GM23248 (cell line): ENCODE data around the gene TCEAL9. TPM values are rescaled to one million over a fixed set of nuclear protein-coding genes. Genes with fewer than 3 reads are reported as not detected.
A peak's percentile ranks its signal among the peaks of the same experiment; 100 is the strongest.

Source experiments
- DNase-seq: peaks from one replicate; pipeline ENCODE4 v3.0.0-alpha.2; 2015
- H2AFZ ChIP-seq: fragments of 200-600 bp; sonication (generic); 2 replicates; pipeline ENCODE4 v1.6.1; 2016; ENCODE audit warnings: antibody characterized with exemption
- H3F3A ChIP-seq: fragments of 200-600 bp; sonication (generic); 2 replicates; pipeline ENCODE4 v1.6.1; 2016; ENCODE audit warnings: mild to moderate bottlenecking, antibody characterized with exemption, mixed run types; ENCODE audit not compliant: insufficient read depth
- H3K27ac ChIP-seq: fragments of 200-600 bp; sonication (generic); 2 replicates; pipeline ENCODE4 v1.5.1; 2016; ENCODE audit warnings: mild to moderate bottlenecking
- H3K27me3 ChIP-seq: fragments of 200-600 bp; sonication (generic); replicated peaks from 2 replicates; pipeline ENCODE4 v1.6.1; 2016; ENCODE audit warnings: mild to moderate bottlenecking; ENCODE audit not compliant: insufficient read depth
- H3K36me3 ChIP-seq: fragments of 200-600 bp; sonication (generic); 2 replicates; pipeline ENCODE4 v1.6.1; 2016; ENCODE audit warnings: low read depth, mild to moderate bottlenecking
- H3K4me1 ChIP-seq: fragments of 200-600 bp; sonication (generic); 2 replicates; pipeline ENCODE4 v1.6.1; 2016; ENCODE audit warnings: mild to moderate bottlenecking; ENCODE audit not compliant: insufficient read depth
- H3K4me2 ChIP-seq: fragments of 200-600 bp; sonication (generic); one replicate; pipeline ENCODE4 v1.6.1; 2016; ENCODE audit warnings: mild to moderate bottlenecking; ENCODE audit not compliant: unreplicated experiment
- H3K4me3 ChIP-seq: fragments of 200-600 bp; sonication (generic); 2 replicates; pipeline ENCODE4 v1.5.1; 2016; ENCODE audit warnings: mild to moderate bottlenecking
- H3K79me2 ChIP-seq: fragments of 200-600 bp; sonication (generic); 2 replicates; pipeline ENCODE4 v1.6.1; 2016; ENCODE audit warnings: mild to moderate bottlenecking; ENCODE audit not compliant: insufficient read depth
- H3K9ac ChIP-seq: fragments of 200-600 bp; sonication (generic); 2 replicates; pipeline ENCODE4 v1.6.1; 2016; ENCODE audit warnings: mild to moderate bottlenecking
- H3K9me2 ChIP-seq: fragments of 200-600 bp; sonication (generic); 2 replicates; pipeline ENCODE4 v1.6.1; 2016; ENCODE audit warnings: mixed run types, mild to moderate bottlenecking, moderate library complexity; ENCODE audit not compliant: insufficient read depth
- H3K9me3 ChIP-seq: fragments of 200-600 bp; sonication (generic); one replicate; pipeline ENCODE4 v1.6.1; 2017; ENCODE audit warnings: low read depth
- H4K20me1 ChIP-seq: fragments of 200-600 bp; sonication (generic); 2 replicates; pipeline ENCODE4 v1.6.0; 2016; ENCODE audit not compliant: insufficient read depth
- EZH2 ChIP-seq: fragments of 200-600 bp; sonication (generic); IDR thresholded peaks from 2 replicates; pipeline ENCODE4 v1.6.1; 2018; ENCODE audit warnings: antibody characterized with exemption, mild to moderate bottlenecking; ENCODE audit not compliant: insufficient read depth, poor library complexity, severe bottlenecking
- EZH2phosphoT487 ChIP-seq: fragments of 200-600 bp; sonication (generic); IDR thresholded peaks from 2 replicates; pipeline ENCODE4 v1.6.1; 2018; ENCODE audit warnings: antibody characterized with exemption, moderate library complexity, mild to moderate bottlenecking, low read depth; ENCODE audit not compliant: insufficient read depth
- WGBS, 2 experiments: methylation state at CpG; one replicate each; pipeline ENCODE4 v1.1.6; 2015 to 2017; ENCODE audit warnings: low lambda C conversion rate in 2 of 2, low coverage in 1 of 2; ENCODE audit errors: missing lambda C conversion rate in 2 of 2; 5-methylcytosine and 5-hydroxymethylcytosine counted together
- in situ Hi-C: fragments of 300-500 bp; cut with MboI; formaldehyde crosslinking; loops from 2 replicates; pipeline ENCODE4 v1.15.0; 2020
- polyA plus RNA-seq: library from polyadenylated mRNA; unstranded; fragments of >200 nt; fragmentation: Nextera tagmentation; extraction: Ambion mirVana; gene quantifications from 2 replicates; pipeline ENCODE4 v1.2.1, GENCODE V29; 2016
- total RNA-seq: library from RNA; depleted of rRNA; stranded (reverse); fragments of >200 nt; shearing (Covaris generic); gene quantifications from 2 replicates; pipeline ENCODE4 v1.2.3, GENCODE V29; 2014; rRNA removed

TCEAL9 gene, protein sequence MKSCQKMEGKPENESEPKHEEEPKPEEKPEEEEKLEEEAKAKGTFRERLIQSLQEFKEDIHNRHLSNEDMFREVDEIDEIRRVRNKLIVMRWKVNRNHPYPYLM
- total RNA-seq = 86.4 and 107 TPM in 2 replicates
- polyA plus RNA-seq = 188 and 192 TPM in 2 replicates

DNA sequence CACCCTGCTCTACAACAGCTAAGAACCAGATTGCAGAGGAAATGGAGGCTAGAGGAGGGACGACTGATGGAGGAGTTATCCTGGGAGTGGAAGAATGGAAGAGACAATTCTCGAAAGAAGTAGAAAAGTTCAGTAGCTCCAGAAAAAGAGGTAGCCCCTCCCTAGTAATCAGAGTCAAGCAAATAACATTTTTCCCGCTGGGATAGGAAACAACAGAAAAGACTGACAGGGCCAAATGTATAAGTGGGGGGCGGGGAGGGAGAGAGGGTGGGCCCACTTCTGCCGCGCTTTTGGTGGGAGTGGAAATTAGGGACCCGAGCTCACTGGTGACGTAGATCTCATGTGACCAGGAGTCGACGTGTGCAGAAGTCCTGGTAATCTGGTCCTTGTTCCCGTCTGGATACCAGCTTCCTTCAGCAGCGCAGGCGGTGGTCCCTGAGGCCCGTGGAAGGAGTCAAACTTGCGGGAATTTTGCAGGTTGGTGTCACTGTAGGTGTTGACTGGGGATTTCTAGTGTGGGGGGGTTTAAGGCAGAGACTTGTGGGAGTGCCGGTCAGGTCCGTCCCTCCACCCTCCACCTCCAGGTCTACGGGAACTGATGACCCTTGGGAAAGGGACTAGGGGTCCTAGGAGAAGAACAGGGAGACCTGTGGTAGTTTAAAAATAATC lies at the start of gene TCEAL9:
Gene TCEAL9 (plus strand): TSS at position 377 of the 669 bp plus-strand sequence. CDS start 1,179 bp downstream, outside the sequence.
- peak within 1 kb of the TSS; percentile 92 for H3K27ac ChIP-seq
- 0 to 2% methylated on average over 13 to 18 of the region's 18 CpGs for WGBS, 2 experiments
- DNase-seq = peak; percentile 84
- H4K20me1 ChIP-seq = no peaks in the 10 kb centered on the region
- H2AFZ ChIP-seq = peak within 1 kb of the TSS; percentile 100
- in situ Hi-C loops = no loop called here
- H3K36me3 ChIP-seq = peaks cover 7% of the 10 kb centered on the region
- H3K4me1 ChIP-seq = peaks cover 11% of the 10 kb centered on the region; the same call in 1 of the 2 replicates
- no peaks in the 10 kb centered on the region for H3K9me3 ChIP-seq
- H3K4me2 ChIP-seq = peak within 1 kb of the TSS; percentile 85
- no peaks in the 10 kb centered on the region for H3K9me2 ChIP-seq
- no peak for TF ChIP-seq EZH2
- no peak for TF ChIP-seq EZH2phosphoT487
- H3F3A ChIP-seq = peaks cover 4% of the 10 kb centered on the region; the same call in 1 of the 2 replicates
- peaks cover 31% of the 10 kb centered on the region for H3K79me2 ChIP-seq
- H3K27me3 ChIP-seq = no peaks in the 10 kb centered on the region
- H3K4me3 ChIP-seq = peak within 1 kb of the TSS; percentile 89
- H3K9ac ChIP-seq = peak within 1 kb of the TSS; percentile 99

DNA sequence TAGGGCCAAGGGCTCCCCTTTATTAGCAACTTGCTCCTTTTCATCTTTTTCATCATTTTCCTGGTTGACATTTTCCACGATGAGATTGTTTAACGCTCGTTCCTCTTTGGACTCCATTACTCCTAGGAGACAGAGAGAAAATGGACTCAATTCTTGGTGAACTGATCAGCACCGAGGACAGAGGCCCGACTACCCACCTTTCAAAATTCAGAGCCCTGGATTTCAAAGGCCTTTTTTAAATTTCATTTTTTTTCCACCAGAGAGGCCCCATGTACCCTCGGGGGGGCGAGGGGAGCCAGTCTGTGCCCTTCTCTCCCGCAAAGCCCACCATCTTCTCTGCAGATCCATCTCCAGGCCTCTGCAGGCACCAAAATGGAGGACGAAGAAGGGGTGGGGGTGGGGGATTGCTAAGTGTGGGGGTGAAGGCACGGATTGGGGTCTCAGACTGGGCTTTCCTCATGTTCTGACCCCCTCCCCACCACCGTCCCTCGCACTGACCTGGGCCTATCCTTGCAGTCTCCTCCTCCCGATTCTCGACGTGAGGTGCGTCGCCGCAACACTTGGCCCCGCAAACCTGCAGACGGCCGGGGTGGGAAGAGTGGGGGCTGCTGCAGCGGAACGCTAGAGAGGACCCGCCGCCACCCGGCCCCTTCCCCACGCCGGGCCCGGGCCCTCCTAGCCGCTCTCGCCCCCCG lies 46.3 kb upstream of the TCEAL9 start:
- H3K4me2 ChIP-seq = peak overlapping the region; percentile 61
- no peaks in the 10 kb centered on the region for H4K20me1 ChIP-seq
- TF ChIP-seq EZH2 (no peak), EZH2phosphoT487 (no peak)

DNA sequence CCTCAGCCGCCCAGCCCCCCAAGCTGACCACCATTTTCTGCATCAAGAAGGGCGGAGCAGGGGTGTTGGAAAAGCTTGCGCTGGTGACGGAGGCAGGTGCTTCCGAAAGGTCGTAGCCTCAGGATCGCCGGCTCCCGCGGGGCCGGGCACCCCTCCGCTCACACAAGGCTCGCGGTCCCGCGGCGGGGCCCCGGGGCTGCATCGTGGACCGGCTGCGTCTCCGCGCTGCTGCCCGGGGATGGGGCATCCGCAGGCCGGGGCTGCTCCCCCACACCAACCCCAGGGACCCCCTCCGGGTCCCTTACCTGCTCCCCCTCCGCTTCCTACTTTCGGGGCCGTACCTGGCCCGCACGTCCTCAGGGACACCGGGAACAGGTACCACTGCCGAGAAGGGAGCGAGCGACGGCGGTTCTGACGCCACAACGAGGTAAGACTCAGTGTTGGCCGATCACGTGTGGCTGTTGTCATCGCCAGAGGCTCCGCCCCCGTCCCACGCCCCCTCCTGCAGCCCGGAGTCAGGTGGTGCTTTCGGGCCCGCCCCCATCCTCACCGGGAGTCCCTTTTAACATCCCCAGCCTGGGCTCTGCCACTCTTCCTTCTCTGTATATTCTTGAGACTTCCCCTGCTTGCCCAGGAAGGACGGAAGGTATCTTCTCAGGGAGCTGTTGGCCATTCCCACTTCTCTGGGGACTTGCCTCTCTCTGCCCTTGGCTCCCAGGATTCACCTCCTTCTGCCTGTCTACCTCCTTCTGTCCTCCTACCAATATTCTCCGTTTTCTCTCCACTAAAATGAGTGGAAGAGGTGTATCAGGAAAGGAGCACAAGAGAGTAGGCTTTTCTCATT lies 45.5 kb upstream of the TCEAL9 start, which contains the start of gene BEX2:
Gene BEX2 (minus strand): TSS at position 436 of the 844 bp plus-strand sequence. CDS start 1,014 bp downstream, outside the sequence.
- Histone ChIP-seq H3K4me1 (no peaks in the 10 kb centered on the region), H3F3A (no peaks in the 10 kb centered on the region), H3K4me2 (peak within 1 kb of the TSS; percentile 61), H3K36me3 (no peaks in the 10 kb centered on the region), H4K20me1 (no peaks in the 10 kb centered on the region), H3K9me2 (no peaks in the 10 kb centered on the region), H3K79me2 (no peaks in the 10 kb centered on the region), H3K9ac (no peak within 1 kb of the TSS), H3K4me3 (peak within 1 kb of the TSS; percentile 52), H2AFZ (peak within 1 kb of the TSS; percentile 62), H3K27ac (no peak within 1 kb of the TSS), H3K27me3 (no peaks in the 10 kb centered on the region), H3K9me3 (no peaks in the 10 kb centered on the region)
- in situ Hi-C loops = no loop called here
- DNase-seq = peak; percentile 40
- TF ChIP-seq EZH2phosphoT487 (no peak), EZH2 (no peak)
- WGBS, 2 experiments = 9 to 13% methylated on average over 13 to 25 of the region's 52 CpGs

More for the DNA sequence above, 46.3 kb upstream of the TCEAL9 start:
- no peak overlapping the region for H3K9ac ChIP-seq
- H3K79me2 ChIP-seq = no peaks in the 10 kb centered on the region
- H3K9me3 ChIP-seq = no peaks in the 10 kb centered on the region
- no peaks in the 10 kb centered on the region for H3F3A ChIP-seq
- 29 to 55% methylated on average over 5 to 19 of the region's 32 CpGs for whole genome bisulfite sequencing, 2 experiments
- no peak overlapping the region for H2AFZ ChIP-seq
- H3K27ac ChIP-seq = no peak overlapping the region
- no peaks in the 10 kb centered on the region for H3K27me3 ChIP-seq
- no peak for DNase-seq
- H3K9me2 ChIP-seq = no peaks in the 10 kb centered on the region
- H3K4me1 ChIP-seq = no peaks in the 10 kb centered on the region
- H3K4me3 ChIP-seq = peak overlapping the region; percentile 52; the same call in 1 of the 2 replicates
- no peaks in the 10 kb centered on the region for H3K36me3 ChIP-seq
- in situ Hi-C loops = no loop called here

DNA sequence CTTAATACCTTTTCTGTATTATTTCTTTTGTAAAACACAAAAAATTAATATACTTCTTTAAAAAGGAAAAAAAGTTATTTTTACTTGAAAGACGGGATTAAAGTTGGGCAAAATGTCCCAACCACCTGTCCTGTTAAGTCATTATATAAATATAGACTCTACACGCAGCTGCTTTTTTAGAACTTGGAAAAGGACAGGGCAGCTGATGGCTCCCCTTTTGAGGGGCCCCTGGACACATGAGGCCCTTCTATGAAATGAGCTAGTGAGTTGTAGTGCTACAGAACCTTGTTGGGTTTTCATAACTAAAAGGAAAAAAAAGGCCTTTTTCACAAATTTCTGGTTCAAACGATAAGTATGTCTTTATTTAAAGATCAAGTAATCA lies 44.9 kb upstream of the TCEAL9 start:
- Histone ChIP-seq H3K4me2 (no peak overlapping the region), H3K27ac (no peak overlapping the region), H3K9me2 (no peaks in the 10 kb centered on the region), H3K4me3 (no peak overlapping the region), H3K79me2 (no peaks in the 10 kb centered on the region), H3K9me3 (no peaks in the 10 kb centered on the region), H3K4me1 (no peaks in the 10 kb centered on the region), H2AFZ (no peak overlapping the region), H3F3A (no peaks in the 10 kb centered on the region), H4K20me1 (no peaks in the 10 kb centered on the region), H3K9ac (no peak overlapping the region), H3K27me3 (no peaks in the 10 kb centered on the region), H3K36me3 (no peaks in the 10 kb centered on the region)
- 62 to 71% methylated on average over 3 of the region's 3 CpGs for WGBS, 2 experiments
- in situ Hi-C loops = no loop called here
- no peak for TF ChIP-seq EZH2
- TF ChIP-seq EZH2phosphoT487 = no peak
- DNase-seq = no peak
